ENCODE measurements around the gene ASS1.
"Not testable (repeated sequence)": the region's sequence is repeated elsewhere in the genome, so short reads cannot be mapped to it uniquely, and the experiment has no call there.

Gene ASS1

DNA sequence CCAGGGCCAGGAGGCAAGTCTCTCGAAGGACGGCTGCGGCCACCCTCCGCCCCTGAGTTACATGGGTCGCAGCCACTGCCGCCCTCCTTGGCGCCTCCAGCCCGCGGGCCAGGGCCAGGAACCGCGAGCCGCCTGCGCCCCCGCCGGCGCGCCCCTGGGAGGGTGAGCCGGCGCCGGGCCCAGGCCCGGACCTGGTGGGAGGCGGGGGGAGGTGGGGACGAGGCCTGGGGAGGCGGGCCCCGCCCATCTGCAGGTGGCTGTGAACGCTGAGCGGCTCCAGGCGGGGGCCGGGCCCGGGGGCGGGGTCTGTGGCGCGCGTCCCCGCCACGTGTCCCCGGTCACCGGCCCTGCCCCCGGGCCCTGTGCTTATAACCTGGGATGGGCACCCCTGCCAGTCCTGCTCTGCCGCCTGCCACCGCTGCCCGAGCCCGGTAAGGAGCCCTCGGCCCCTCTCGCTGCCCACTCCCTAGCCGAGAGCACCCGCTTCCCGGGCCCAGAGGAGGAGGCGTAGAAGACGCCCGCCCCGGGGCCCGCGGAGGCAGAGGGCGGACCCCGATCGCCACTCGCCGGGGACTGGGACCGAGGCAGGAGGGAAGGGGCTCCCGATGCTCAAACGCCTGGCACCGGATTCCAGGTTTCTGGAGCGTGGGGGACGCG is at the start of gene ASS1:
TSS of gene ASS1 (plus strand) at position 397 of the 657 bp plus-strand sequence. CDS start 7,268 bp downstream, outside the sequence.
- H3K27ac ChIP-seq: no peak within 1 kb of the TSS
- TF ChIP-seq, protein P1, sequence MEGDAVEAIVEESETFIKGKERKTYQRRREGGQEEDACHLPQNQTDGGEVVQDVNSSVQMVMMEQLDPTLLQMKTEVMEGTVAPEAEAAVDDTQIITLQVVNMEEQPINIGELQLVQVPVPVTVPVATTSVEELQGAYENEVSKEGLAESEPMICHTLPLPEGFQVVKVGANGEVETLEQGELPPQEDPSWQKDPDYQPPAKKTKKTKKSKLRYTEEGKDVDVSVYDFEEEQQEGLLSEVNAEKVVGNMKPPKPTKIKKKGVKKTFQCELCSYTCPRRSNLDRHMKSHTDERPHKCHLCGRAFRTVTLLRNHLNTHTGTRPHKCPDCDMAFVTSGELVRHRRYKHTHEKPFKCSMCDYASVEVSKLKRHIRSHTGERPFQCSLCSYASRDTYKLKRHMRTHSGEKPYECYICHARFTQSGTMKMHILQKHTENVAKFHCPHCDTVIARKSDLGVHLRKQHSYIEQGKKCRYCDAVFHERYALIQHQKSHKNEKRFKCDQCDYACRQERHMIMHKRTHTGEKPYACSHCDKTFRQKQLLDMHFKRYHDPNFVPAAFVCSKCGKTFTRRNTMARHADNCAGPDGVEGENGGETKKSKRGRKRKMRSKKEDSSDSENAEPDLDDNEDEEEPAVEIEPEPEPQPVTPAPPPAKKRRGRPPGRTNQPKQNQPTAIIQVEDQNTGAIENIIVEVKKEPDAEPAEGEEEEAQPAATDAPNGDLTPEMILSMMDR (IDR thresholded peaks at IDR 0.05): no peak
- TF ChIP-seq ZFX (IDR thresholded peaks at IDR 0.05; ENCODE audit: borderline replicate concordance): no peak

GRCh38 chr9:130395810-130396435 is 48.8 kb upstream of the ASS1 start:
- no peak overlapping the region for H3K27ac ChIP-seq
- TF ChIP-seq, protein P1 (IDR thresholded peaks at IDR 0.05): no peak
- TF ChIP-seq ZFX (IDR thresholded peaks at IDR 0.05; ENCODE audit: borderline replicate concordance): no peak

DNA sequence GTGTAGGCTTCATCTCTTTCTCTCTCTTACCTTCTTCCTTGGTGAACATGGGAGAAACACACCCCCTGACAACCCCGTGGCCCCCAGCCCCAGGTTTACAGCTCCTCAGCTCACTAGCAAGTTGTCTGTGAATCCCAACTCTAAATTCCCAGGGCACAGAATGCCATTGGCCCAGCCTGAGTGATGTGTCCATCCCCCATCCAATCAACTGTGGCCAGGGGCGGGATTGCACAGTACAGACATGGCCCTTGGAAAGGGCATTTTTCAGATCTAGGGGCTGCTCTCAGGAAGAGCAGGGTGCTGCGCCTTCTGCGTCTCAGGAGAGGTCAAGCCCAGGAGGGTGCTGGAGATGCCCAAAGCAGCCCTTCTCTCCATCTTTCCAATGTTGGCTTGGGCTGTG is 48.2 kb upstream of the ASS1 start:
- no peak for TF ChIP-seq ZFX (IDR thresholded peaks at IDR 0.05; ENCODE audit: borderline replicate concordance)
- TF ChIP-seq, protein P1 (IDR thresholded peaks at IDR 0.05): no peak
- no peak overlapping the region for H3K27ac ChIP-seq

DNA sequence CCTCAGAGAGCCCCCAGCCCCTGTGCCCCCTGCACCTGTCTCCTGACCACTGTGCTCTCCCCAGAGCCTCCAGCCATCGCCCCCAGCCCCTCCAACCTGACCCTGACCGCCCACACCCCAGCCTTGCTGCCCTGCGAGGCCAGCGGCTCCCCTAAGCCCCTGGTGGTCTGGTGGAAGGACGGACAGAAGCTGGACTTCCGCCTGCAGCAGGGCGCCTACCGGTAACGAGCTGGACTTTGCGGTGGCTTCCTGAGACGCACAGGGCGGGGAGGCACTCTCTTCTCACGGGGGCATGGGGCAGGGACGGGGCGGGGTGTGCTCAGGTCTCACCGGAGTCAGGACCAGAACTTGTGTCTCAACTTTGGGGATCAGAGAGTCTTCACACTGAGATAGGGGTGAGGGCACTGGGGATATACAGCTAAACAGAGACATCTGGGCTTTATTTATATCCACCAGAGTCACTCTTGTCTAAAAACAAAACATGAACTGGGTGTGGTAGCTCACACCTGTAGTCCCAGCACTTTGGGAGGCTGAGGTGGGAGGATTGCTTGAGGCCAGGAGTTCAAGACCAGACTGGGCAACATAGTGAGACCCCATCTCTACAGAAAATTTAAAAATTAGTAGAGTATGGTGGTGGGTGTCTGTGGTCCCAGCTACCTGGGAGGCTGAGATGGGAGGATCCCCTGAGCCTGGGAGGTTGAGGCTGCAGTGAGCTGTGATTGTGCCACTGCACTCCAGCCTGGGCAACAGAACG is 46.1 kb upstream of the ASS1 start:
- TF ChIP-seq, protein P1 (IDR thresholded peaks at IDR 0.05): no peak
- no peak for TF ChIP-seq ZFX (IDR thresholded peaks at IDR 0.05; ENCODE audit: borderline replicate concordance)
- H3K27ac ChIP-seq: no peak overlapping the region

- H3K27ac ChIP-seq: no peak overlapping the region
- TF ChIP-seq ZFX (IDR thresholded peaks at IDR 0.05; ENCODE audit: borderline replicate concordance): no peak
- TF ChIP-seq, protein P1 (IDR thresholded peaks at IDR 0.05): no peak
These were observed 45.0 kb upstream of the ASS1 start for GRCh38 chr9:130399768-130400167.

DNA sequence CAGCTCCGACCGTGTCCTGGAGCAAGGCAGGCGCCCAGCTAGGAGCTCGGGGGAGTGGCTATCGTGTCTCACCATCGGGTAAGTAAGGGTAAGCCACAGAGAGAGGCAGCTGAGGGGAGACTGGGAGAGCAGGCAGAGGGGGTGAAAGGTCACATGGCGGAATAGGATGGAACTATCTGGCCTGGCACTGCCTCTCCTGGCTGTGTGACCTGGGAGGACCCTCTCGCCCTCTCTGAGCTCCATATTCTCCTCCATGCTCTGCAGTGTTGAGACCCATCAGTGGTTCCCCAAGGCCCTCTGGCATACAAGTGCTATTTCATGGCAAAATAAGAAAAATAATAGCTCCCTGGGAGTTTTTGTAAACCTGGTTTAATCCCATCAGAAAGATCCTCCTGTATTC is 43.9 kb upstream of the ASS1 start:
- H3K27ac ChIP-seq: no peak overlapping the region
- TF ChIP-seq, protein P1 (IDR thresholded peaks at IDR 0.05): no peak
- TF ChIP-seq ZFX (IDR thresholded peaks at IDR 0.05; ENCODE audit: borderline replicate concordance): no peak

- H3K27ac ChIP-seq: not testable (repeated sequence)
These were observed 43.0 kb upstream of the ASS1 start for GRCh38 chr9:130401742-130402141.
